Endodermal cell (in vitro differentiated cells): ENCODE measurements around the gene CXCR4. TPM values are rescaled to one million over a fixed set of nuclear protein-coding genes. Genes with fewer than 3 reads are reported as not detected.

Experiments used
- DNase-seq: peaks from one replicate; pipeline ENCODE4 v3.0.0-alpha.2; 2017
- H3K27ac ChIP-seq: 2 replicates; pipeline ENCODE4 v1.5.1; 2013; ENCODE audit warnings: mild to moderate bottlenecking, low read depth, low read length, moderate library complexity
- H3K27me3 ChIP-seq: 2 replicates; pipeline ENCODE4 v1.6.1; 2013; ENCODE audit warnings: mild to moderate bottlenecking, low read length, moderate library complexity; ENCODE audit not compliant: insufficient read depth, control insufficient read depth, poor library complexity, severe bottlenecking
- H3K36me3 ChIP-seq: 2 replicates; pipeline ENCODE4 v1.7.0; 2013; ENCODE audit warnings: mild to moderate bottlenecking, low read length, moderate library complexity; ENCODE audit not compliant: control insufficient read depth, insufficient read depth
- H3K4me1 ChIP-seq: one replicate; pipeline ENCODE4 v1.7.0; 2013; ENCODE audit warnings: low read length; ENCODE audit not compliant: control insufficient read depth, insufficient read depth
- H3K4me3 ChIP-seq: 2 replicates; pipeline ENCODE4 v1.5.1; 2013; ENCODE audit warnings: mild to moderate bottlenecking, low read length, moderate library complexity
- H3K9ac ChIP-seq: 2 replicates; pipeline ENCODE4 v1.6.1; 2013; ENCODE audit warnings: mild to moderate bottlenecking, low read length, moderate library complexity; ENCODE audit not compliant: poor library complexity, severe bottlenecking; ENCODE audit errors: extremely low read depth
- H3K9me3 ChIP-seq: 2 replicates; pipeline ENCODE4 v1.6.1; 2013; ENCODE audit warnings: mild to moderate bottlenecking, low read length, moderate library complexity; ENCODE audit not compliant: control insufficient read depth
- H3K27ac Mint-ChIP-seq: 2 replicates; pipeline ENCODE4 v1.8.0; 2020; ENCODE audit warnings: mixed read lengths
- H3K27me3 Mint-ChIP-seq: 2 replicates; pipeline ENCODE4 v1.8.0; 2021; ENCODE audit warnings: mild to moderate bottlenecking, mixed read lengths; ENCODE audit not compliant: insufficient read depth
- H3K36me3 Mint-ChIP-seq: 2 replicates; pipeline ENCODE4 v1.8.0; 2020; ENCODE audit warnings: low read depth, mixed read lengths
- H3K4me1 Mint-ChIP-seq: 2 replicates; pipeline ENCODE4 v1.8.0; 2020; ENCODE audit warnings: mixed read lengths
- H3K4me3 Mint-ChIP-seq: 2 replicates; pipeline ENCODE4 v1.8.0; 2020; ENCODE audit warnings: mild to moderate bottlenecking, moderate library complexity, mixed read lengths
- H3K9me3 Mint-ChIP-seq: 2 replicates; pipeline ENCODE4 v1.8.0; 2020; ENCODE audit warnings: mild to moderate bottlenecking, mixed read lengths
- WGBS, 2 experiments: methylation state at CpG; one replicate each; pipeline versions ENCODE4 v1.1.5 to v1.1.7; 2013; ENCODE audit warnings: missing lambda C conversion rate in 2 of 2, mixed read lengths in 1 of 2; ENCODE audit not compliant: insufficient coverage in 1 of 2, insufficient read length in 1 of 2; 5-methylcytosine and 5-hydroxymethylcytosine counted together
- total RNA-seq, 2 donors: library from RNA; stranded (reverse); fragmentation: NEBNext Ultra II Directional in 1 of 2; extraction: Animal tissue kit (Norgen Biotek cat#: 25700) in 1 of 2; gene quantifications; 2 replicates in 1 of 2; 3 replicates in 1 of 2; pipeline ENCODE4 v1.2.1, GENCODE V29; 2021
- TF ChIP-seq, protein P1 (sequence below): fragments of 200-600 bp; sonication (generic); conservative IDR thresholded peaks from 2 replicates; pipeline ENCODE4 v1.5.0; 2021; ENCODE audit warnings: antibody characterized with exemption, mild to moderate bottlenecking

CXCR4 gene
- total RNA-seq, 2 donors from 2014 or later, result 287 to 454 TPM

DNA sequence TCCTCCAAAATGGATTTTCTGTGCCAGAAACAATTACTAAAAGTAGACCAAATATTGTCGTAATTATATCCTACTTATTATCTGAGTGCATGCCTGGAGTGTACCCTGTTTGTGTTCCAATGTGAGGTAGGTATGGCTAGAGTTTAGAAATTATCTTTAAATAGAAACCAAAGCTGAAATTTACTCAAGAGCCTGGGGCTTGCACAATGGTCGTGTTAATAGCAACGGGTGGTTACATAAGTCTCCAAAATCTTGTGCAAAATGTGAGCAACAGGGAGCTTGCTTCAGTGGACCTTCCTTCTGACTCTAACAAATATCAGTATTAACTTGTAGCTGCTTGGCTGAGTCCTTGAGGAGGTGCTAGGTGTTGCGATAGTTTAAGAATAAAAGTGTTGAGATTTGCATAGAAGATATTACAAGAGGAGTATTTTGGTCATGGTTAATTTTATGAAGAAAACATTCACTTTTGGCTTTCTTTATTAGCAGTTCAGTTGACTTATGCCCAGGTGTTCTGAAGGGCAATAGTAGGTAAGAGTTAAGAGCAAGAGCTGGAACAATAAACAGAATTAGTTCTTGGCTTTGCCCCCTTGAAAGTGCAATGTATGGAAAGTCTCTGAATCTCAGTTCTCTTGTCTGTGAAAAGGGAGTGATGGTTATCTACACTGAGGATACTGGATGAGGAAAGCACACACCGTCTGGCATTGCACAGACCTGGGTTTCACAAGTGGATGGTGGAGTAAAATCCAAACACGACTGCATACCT, 4.6 kb downstream of the CXCR4 start:
- DNase-seq, result no peak
- Mint-ChIP-seq H3K4me3 (peak overlapping the region; percentile 98), H3K4me1 (peaks cover 33% of the 10 kb centered on the region), H3K36me3 (peaks cover 42% of the 10 kb centered on the region), H3K9me3 (no peaks in the 10 kb centered on the region), H3K27ac (peak overlapping the region; percentile 12), H3K27me3 (peaks cover 28% of the 10 kb centered on the region)
- Histone ChIP-seq H3K36me3 (peaks cover 42% of the 10 kb centered on the region), H3K27me3 (no peaks in the 10 kb centered on the region), H3K4me1 (no peaks in the 10 kb centered on the region), H3K27ac (peak overlapping the region; percentile 92), H3K4me3 (peak overlapping the region; percentile 98), H3K9me3 (no peaks in the 10 kb centered on the region), H3K9ac (peak overlapping the region; percentile 97)
- TF ChIP-seq, protein P1, sequence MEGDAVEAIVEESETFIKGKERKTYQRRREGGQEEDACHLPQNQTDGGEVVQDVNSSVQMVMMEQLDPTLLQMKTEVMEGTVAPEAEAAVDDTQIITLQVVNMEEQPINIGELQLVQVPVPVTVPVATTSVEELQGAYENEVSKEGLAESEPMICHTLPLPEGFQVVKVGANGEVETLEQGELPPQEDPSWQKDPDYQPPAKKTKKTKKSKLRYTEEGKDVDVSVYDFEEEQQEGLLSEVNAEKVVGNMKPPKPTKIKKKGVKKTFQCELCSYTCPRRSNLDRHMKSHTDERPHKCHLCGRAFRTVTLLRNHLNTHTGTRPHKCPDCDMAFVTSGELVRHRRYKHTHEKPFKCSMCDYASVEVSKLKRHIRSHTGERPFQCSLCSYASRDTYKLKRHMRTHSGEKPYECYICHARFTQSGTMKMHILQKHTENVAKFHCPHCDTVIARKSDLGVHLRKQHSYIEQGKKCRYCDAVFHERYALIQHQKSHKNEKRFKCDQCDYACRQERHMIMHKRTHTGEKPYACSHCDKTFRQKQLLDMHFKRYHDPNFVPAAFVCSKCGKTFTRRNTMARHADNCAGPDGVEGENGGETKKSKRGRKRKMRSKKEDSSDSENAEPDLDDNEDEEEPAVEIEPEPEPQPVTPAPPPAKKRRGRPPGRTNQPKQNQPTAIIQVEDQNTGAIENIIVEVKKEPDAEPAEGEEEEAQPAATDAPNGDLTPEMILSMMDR, result no peak
- WGBS, 2 experiments, result 90 to 93% methylated on average over 5 to 6 of the region's 6 CpGs

DNA sequence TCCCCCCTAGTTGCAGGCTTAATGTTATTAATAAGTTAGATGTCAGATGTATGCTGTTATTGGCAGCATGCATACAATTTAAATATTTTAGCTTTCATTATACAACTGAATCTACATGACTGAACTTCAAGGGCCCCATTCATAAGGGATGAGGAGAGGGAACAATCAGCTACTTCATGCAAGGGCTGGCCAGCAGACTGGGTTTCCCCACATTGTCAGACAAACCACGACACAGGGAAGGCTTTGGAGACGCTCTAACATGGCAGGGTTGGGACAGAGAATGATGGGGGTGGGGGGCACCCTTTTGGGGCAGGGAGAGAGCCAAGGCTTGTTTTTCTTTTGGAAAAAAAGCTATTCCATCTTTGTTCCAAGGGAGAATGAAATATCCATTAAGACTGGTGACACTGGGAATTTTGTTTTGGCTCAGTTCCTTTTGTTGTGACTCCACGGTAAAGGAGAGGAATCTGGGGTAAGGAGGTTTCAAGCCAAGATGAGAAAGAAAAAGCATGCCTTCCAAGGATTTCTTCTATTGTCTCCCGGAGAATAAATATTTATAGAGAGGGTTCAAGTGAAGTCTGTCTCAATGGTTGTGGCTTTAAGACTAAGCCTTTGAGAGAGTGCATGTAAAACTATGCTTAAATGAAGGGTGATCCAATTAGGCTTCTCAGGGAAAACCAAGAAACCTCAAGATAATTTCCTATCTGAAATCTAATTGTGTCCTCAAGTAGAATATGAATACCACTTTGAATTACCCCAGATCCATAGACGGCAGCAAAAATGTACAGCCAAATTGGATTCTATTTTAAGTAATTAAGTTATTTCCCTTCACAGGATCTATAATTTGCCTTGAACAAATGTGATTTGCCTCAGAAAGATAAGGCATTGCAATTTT, 5.4 kb downstream of the CXCR4 start:
- no peaks in the 10 kb centered on the region for H3K9me3 Mint-ChIP-seq
- H3K4me1 Mint-ChIP-seq, result peaks cover 33% of the 10 kb centered on the region
- H3K27ac ChIP-seq, result peak overlapping the region; percentile 92
- H3K36me3 ChIP-seq, result peaks cover 42% of the 10 kb centered on the region
- H3K9me3 ChIP-seq, result no peaks in the 10 kb centered on the region
- no peak for DNase-seq
- no peaks in the 10 kb centered on the region for H3K4me1 ChIP-seq
- 30 to 70% methylated on average over 2 to 5 of the region's 5 CpGs for WGBS, 2 experiments
- H3K9ac ChIP-seq, result no peak overlapping the region
- H3K27ac Mint-ChIP-seq, result peak overlapping the region; percentile 18
- no peaks in the 10 kb centered on the region for H3K27me3 ChIP-seq
- H3K4me3 Mint-ChIP-seq, result peak overlapping the region; percentile 98
- peaks cover 25% of the 10 kb centered on the region for H3K27me3 Mint-ChIP-seq
- H3K36me3 Mint-ChIP-seq, result peaks cover 39% of the 10 kb centered on the region
- H3K4me3 ChIP-seq, result peak overlapping the region; percentile 98
- TF ChIP-seq, protein P1, result no peak

DNA sequence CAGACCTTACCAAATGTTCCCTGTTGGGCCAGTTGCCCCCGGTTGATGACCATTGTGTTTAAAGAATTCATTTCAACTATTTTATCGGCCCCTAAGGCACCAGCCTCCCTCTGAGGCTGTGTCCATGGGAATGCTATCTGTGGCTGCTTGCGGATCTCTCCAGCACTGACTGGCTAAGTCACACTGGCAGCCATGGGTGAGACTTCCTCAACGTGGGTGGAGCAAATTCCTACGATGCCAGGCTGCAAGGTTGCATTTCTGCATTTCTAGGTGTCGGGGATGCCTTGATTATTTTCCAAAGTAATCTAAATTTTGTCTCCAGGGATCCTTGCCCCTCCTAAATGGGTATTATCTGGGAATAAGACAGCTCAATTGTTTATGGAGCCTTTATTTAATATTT, 6.2 kb downstream of the CXCR4 start:
- Mint-ChIP-seq H3K4me3 (no peak overlapping the region), H3K36me3 (peaks cover 33% of the 10 kb centered on the region), H3K27me3 (peaks cover 18% of the 10 kb centered on the region), H3K27ac (no peak overlapping the region), H3K9me3 (no peaks in the 10 kb centered on the region), H3K4me1 (peaks cover 33% of the 10 kb centered on the region)
- Histone ChIP-seq H3K9me3 (no peaks in the 10 kb centered on the region), H3K27ac (peak overlapping the region; percentile 92), H3K27me3 (no peaks in the 10 kb centered on the region), H3K36me3 (peaks cover 38% of the 10 kb centered on the region), H3K4me1 (no peaks in the 10 kb centered on the region), H3K4me3 (no peak overlapping the region), H3K9ac (no peak overlapping the region)
- no peak for DNase-seq
- TF ChIP-seq, protein P1, result no peak
- 70 to 78% methylated on average over 2 to 6 of the region's 6 CpGs for whole genome bisulfite sequencing, 2 experiments
